Measurements from ENCODE around the gene GPR37L1.

DNA sequence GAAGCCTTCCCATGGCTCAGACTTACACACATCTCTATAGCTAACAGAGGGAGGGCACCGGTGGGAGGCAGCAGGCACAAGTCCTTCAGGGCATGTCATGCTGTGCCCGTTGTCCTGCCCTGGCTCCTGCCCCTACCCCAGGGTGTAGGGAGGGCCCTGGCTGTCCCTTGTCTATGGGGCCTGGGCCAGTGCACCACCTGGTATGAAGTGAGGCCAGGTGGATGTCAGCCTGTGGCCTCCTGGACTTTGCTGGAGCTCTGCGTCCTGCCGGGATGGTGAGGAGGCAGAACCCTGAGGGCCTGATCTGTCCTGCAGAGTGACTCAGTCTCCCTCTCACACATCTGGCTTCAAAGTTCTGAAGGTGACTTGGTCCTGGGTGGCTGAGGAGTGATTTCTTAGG is 47.3 kb upstream of the GPR37L1 start:
- TF ChIP-seq CTCF (IDR thresholded peaks at IDR 0.05), result no peak
- TF ChIP-seq EP300 (IDR thresholded peaks at IDR 0.05), result no peak
- TF ChIP-seq POLR2A (IDR thresholded peaks at IDR 0.05), result no peak
